Breast epithelium (tissue), 4 donors: Measurements from ENCODE around the gene SEPTIN1. TPM values are rescaled to one million over a fixed set of nuclear protein-coding genes. Genes with fewer than 3 reads are reported as not detected.

Experiments
- DNase-seq, 2 donors: peaks; one replicate each; pipeline ENCODE4 v3.0.0-alpha.2; 2019; ENCODE audit warnings: low spot score in 2 of 2
- H3K27ac ChIP-seq, 2 donors: fragments of 200-600 bp; sonication (generic) in 1 of 2; one replicate each; pipeline ENCODE4 v1.5.1; 2016 to 2019; ENCODE audit warnings: mild to moderate bottlenecking in 1 of 2
- H3K27me3 ChIP-seq, 2 donors: fragments of 200-600 bp; sonication (generic) in 1 of 2; one replicate each; pipeline versions ENCODE4 v1.5.1 to v1.6.0; 2017 to 2019; ENCODE audit warnings: control low read depth in 1 of 2, mild to moderate bottlenecking in 1 of 2
- H3K36me3 ChIP-seq: fragments of 200-600 bp; one replicate; pipeline ENCODE4 v1.5.1; 2019
- H3K4me1 ChIP-seq, 2 donors: fragments of 200-600 bp; sonication (generic); one replicate each; pipeline ENCODE4 v1.5.1; 2016 to 2019; ENCODE audit warnings: control low read depth in 1 of 2
- H3K4me3 ChIP-seq, 3 donors: fragments of 200-600 bp; sonication (generic); 1 replicate in 2 of 3; 2 replicates in 1 of 3; pipeline ENCODE4 v1.5.1; 2016 to 2019; ENCODE audit warnings: mild to moderate bottlenecking in 3 of 3, moderate library complexity in 2 of 3
- H3K9me3 ChIP-seq, 2 donors: fragments of 200-600 bp; sonication (generic) in 1 of 2; one replicate each; pipeline ENCODE4 v1.5.1; 2016 to 2019; ENCODE audit warnings: control low read depth in 1 of 2
- CTCF ChIP-seq, 3 donors: fragments of 450-650 bp; IDR thresholded peaks; one replicate each; pipeline ENCODE4 v1.5.1; 2016 to 2017; ENCODE audit warnings: antibody characterized with exemption in 3 of 3, mild to moderate bottlenecking in 3 of 3, moderate library complexity in 3 of 3
- POLR2A ChIP-seq: fragments of 450-650 bp; IDR thresholded peaks from one replicate; pipeline ENCODE4 v1.6.1; 2016; ENCODE audit warnings: antibody characterized with exemption, mild to moderate bottlenecking, moderate library complexity
- POLR2AphosphoS5 ChIP-seq, 3 donors: sonication (generic); formaldehyde crosslinking; IDR thresholded peaks; one replicate each; pipeline ENCODE4 v1.6.1; 2017; ENCODE audit warnings: antibody characterized with exemption in 3 of 3
- intact Hi-C: fragments of 100-400 bp; cut with DNase I; formaldehyde crosslinking; loops from one replicate; pipeline ENCODE4 v1.15.1; 2023; ENCODE audit warnings: low total_unique reads
- total RNA-seq, 3 donors: library from RNA; depleted of rRNA; stranded (reverse); fragments of >200 nt; gene quantifications; one replicate each; pipeline ENCODE4 v1.1.0, GENCODE V29; 2016

SEPTIN1 gene
- total RNA-seq, 3 donors from 2014 or later, result 1.3 to 4.6 (median 2.7) TPM

DNA sequence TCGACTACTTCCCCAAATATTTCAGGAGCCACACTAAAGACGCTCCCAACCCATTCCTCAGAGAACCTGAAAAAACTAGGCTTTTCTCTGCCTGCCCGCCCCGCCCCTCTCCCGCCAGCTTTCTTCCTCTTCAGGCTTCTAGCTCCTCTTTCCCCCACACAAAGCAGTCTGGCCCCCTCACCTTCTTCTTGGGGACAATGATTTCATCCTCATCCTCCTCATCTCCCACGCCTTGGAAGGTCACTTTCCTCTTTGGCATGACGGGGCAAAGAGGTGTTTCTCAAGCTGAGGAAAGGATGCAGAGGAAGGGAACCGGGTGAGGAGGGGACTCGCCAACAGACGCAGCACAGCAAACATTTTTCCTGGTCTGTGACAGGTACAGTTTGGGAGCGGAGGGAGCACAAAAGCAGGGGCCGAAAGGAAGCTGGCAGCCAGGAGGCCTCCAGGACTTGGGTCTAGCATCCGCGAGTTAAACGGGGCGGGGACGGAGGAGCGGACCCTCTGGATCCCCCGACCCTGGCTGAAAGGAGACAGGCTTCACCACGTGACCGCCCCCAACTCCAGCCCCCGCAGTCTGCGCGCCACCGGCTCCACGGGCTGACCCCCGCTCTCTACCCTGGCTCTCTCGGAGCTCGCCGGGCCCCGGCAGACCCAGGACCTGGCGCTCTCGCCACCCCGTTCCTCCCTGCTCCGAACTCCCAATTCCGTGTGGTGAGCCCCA, 27.8 kb downstream of the SEPTIN1 start:
- Histone ChIP-seq H3K4me1 (peaks cover 5 to 24% of the 10 kb centered on the region in 2 donors), H3K27ac (peak overlapping the region; percentile 98), H3K4me3 (peak overlapping the region; percentile 76 to 83 (median 81)), H3K9me3 (no peaks in the 10 kb centered on the region), H3K36me3 (peaks cover 4% of the 10 kb centered on the region), H3K27me3 (no peaks in the 10 kb centered on the region)
- TF ChIP-seq POLR2A (no peak), CTCF (IDR thresholded peaks at IDR 0.05) (no peak), POLR2AphosphoS5 (IDR thresholded peaks at IDR 0.05) (no peak)
- intact Hi-C loops, result no loop called here
- peak in 1 of 2 donors; percentile 36 for DNase-seq

GRCh38 chr16:30353438-30354129, 28.8 kb downstream of the SEPTIN1 start:
- Histone ChIP-seq H3K9me3 (no peaks in the 10 kb centered on the region), H3K27ac (peak overlapping the region; percentile 98), H3K27me3 (no peaks in the 10 kb centered on the region), H3K4me3 (peak overlapping the region in 2 of 3 donors; percentile 76 to 83), H3K4me1 (peaks cover 5 to 24% of the 10 kb centered on the region in 2 donors), H3K36me3 (peaks cover 3% of the 10 kb centered on the region)
- intact Hi-C loops, result no loop called here
- peak in 1 of 2 donors; percentile 49 for DNase-seq
- TF ChIP-seq CTCF (IDR thresholded peaks at IDR 0.05), result no peak
- no peak for TF ChIP-seq POLR2AphosphoS5 (IDR thresholded peaks at IDR 0.05)
- TF ChIP-seq POLR2A, result no peak

DNA sequence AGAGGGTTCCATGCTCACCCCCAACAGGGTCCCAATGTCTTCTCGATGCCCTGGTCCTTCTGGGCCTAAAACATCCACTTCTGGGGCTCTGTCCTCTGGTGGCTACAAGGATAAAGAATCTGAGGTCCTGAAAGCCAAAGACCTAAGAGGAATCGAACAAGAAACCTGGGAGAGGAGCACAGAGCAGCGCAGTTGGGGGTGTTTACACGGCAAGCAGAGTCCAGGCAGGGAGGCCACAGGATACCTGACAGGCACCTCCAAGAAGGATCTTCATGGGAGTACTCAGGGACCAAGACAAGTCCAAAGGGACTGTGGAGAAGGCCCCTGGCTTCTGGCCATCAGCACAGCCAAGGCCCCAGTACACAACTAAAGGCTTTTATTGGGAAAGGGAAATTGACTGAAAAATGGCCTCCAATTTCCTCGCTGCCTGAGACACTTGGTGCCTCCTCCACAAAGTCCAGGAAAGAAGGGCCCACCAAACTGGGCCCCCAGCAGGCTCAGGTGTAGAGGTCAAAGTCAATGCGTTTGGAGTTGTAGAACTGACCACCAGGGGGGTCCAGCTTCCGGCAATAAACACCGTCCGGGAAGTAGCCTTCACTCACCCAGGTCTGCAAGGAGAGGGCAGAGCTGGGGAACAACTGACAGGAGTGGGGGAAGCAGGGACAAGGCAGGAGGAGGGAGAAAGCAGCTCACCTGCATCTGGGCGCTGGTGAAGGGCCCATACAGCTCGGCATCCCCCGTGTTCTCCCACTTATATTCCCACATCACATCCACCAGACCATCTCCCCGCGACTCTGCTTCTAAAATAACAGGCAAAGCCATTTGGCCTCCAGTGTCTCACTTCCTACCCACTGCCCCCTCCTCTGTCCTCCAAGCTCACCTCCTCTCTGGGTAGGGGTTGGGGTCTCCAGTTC, 29.6 kb downstream of the SEPTIN1 start:
- no peaks in the 10 kb centered on the region for H3K9me3 ChIP-seq
- DNase-seq, result peak in 1 of 2 donors; percentile 45
- H3K27me3 ChIP-seq, result no peaks in the 10 kb centered on the region
- peak overlapping the region; percentile 75 to 98 for H3K27ac ChIP-seq
- intact Hi-C loops, result no loop called here
- H3K4me3 ChIP-seq, result no peak overlapping the region
- H3K4me1 ChIP-seq, result peaks cover 5 to 24% of the 10 kb centered on the region in 2 donors
- no peak for TF ChIP-seq CTCF (IDR thresholded peaks at IDR 0.05)
- TF ChIP-seq POLR2A, result no peak
- no peak for TF ChIP-seq POLR2AphosphoS5 (IDR thresholded peaks at IDR 0.05)
- H3K36me3 ChIP-seq, result no peaks in the 10 kb centered on the region

GRCh38 chr16:30351586-30352419, 30.6 kb downstream of the SEPTIN1 start:
- peaks cover 5 to 24% of the 10 kb centered on the region in 2 donors for H3K4me1 ChIP-seq
- TF ChIP-seq POLR2A (no peak), POLR2AphosphoS5 (IDR thresholded peaks at IDR 0.05) (peak; percentile 70 to 89 (median 80)), CTCF (IDR thresholded peaks at IDR 0.05) (no peak)
- H3K36me3 ChIP-seq, result no peaks in the 10 kb centered on the region
- H3K4me3 ChIP-seq, result no peak overlapping the region
- DNase-seq, result peak; percentile 80 to 86
- no peaks in the 10 kb centered on the region for H3K9me3 ChIP-seq
- intact Hi-C loops, result no loop called here
- peak overlapping the region; percentile 75 to 98 for H3K27ac ChIP-seq
- H3K27me3 ChIP-seq, result no peaks in the 10 kb centered on the region
